ENCODE data around the gene SDK2.

DNA sequence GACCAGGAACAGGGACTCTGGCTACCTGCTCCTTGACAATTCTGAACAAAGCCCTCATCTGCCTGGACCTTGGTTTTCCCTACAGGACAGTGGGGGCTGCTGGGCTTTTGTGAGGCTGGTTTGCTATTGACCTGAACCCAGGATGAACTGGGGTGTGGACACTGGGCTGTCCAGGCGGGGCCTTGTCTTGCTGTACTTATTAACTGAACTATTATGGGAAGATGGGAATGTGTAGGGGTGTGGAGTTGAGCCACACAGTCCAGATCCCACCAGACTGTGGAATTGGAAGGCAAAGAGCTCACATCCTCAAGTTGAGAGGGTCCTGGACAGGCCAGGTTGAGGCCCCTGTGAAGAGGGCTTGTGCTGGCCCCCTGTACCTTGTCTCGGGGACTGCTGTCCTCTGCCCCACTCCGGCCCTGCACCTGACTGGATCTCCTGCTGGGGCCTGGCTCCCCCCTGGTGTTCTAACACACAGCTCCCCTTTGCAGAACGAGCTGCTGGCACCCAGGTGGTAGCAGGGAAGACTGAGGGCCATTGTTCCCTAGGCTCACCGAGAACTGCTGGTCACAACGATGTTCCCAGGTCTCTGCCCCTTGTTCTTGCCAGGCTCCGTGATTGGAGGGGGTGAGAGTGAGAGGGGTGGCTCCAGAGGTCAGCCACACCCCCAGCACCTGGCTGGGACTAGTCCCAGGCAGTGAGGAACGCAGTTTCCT, 280.6 kb downstream of the SDK2 start:
- no peak for TF ChIP-seq POLR2A (IDR thresholded peaks at IDR 0.05)
- TF ChIP-seq POLR2AphosphoS5 (IDR thresholded peaks at IDR 0.05) = no peak
- TF ChIP-seq, protein P1, sequence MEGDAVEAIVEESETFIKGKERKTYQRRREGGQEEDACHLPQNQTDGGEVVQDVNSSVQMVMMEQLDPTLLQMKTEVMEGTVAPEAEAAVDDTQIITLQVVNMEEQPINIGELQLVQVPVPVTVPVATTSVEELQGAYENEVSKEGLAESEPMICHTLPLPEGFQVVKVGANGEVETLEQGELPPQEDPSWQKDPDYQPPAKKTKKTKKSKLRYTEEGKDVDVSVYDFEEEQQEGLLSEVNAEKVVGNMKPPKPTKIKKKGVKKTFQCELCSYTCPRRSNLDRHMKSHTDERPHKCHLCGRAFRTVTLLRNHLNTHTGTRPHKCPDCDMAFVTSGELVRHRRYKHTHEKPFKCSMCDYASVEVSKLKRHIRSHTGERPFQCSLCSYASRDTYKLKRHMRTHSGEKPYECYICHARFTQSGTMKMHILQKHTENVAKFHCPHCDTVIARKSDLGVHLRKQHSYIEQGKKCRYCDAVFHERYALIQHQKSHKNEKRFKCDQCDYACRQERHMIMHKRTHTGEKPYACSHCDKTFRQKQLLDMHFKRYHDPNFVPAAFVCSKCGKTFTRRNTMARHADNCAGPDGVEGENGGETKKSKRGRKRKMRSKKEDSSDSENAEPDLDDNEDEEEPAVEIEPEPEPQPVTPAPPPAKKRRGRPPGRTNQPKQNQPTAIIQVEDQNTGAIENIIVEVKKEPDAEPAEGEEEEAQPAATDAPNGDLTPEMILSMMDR (IDR thresholded peaks at IDR 0.05) = no peak
- TF ChIP-seq EP300 (IDR thresholded peaks at IDR 0.05) = no peak
